PC-3 (cell line): Measurements from ENCODE around the gene MED13. TPM values are rescaled to one million over a fixed set of nuclear protein-coding genes. Genes with fewer than 3 reads are reported as not detected.

Experiments
- ATAC-seq: fragments of 200-7000 bp; cut with Tn5 transposase; 2 replicates; pipeline ENCODE4 v1.9.1; 2020; ENCODE audit warnings: mild to moderate bottlenecking, moderate library complexity
- BruUV-seq: library from RNA; stranded (reverse); fragments of 400-500 nt; replicated peaks from 2 replicates; lab custom pipeline; 2021; lab: Mats Ljungman, UMichigan
- CTCF ChIA-PET: fragments of 300-600 bp; sonication (Branson Sonifier 250); formaldehyde crosslinking; loops from one replicate; lab custom pipeline; 2022; ENCODE audit warnings: antibody characterized with exemption; lab: Charles Lee
- POLR2A ChIA-PET: fragments of 300-600 bp; sonication (Branson Sonifier 250); formaldehyde crosslinking; loops from one replicate; lab custom pipeline; 2022; ENCODE audit warnings: antibody characterized with exemption; ENCODE audit not compliant: unreplicated experiment; lab: Charles Lee
- DNase-seq: peaks from one replicate; pipeline ENCODE4 v3.0.0-alpha.2; 2015
- H2AFZ ChIP-seq: fragments of 300-600 bp; sonication (generic); 2 replicates; pipeline ENCODE4 v1.6.0; 2016; ENCODE audit warnings: antibody characterized with exemption, low read length
- H3F3A ChIP-seq: fragments of 300-600 bp; sonication (generic); one replicate; pipeline ENCODE4 v1.6.0; 2017; ENCODE audit warnings: antibody characterized with exemption, low read length, control low read depth, mild to moderate bottlenecking; ENCODE audit not compliant: unreplicated experiment
- H3K27ac ChIP-seq: fragments of 300-600 bp; sonication (generic); 2 replicates; pipeline ENCODE4 v1.5.1; 2016; ENCODE audit warnings: mild to moderate bottlenecking, low read length
- H3K27me3 ChIP-seq: fragments of 300-600 bp; sonication (generic); 2 replicates; pipeline ENCODE4 v1.6.1; 2016; ENCODE audit warnings: low read length, mixed read lengths
- H3K36me3 ChIP-seq: fragments of 300-600 bp; sonication (generic); 2 replicates; pipeline ENCODE4 v1.6.1; 2016; ENCODE audit warnings: low read depth, mixed run types, low read length, mixed read lengths
- H3K4me1 ChIP-seq: fragments of 300-600 bp; sonication (generic); 2 replicates; pipeline ENCODE4 v1.5.1; 2016; ENCODE audit warnings: low read length; ENCODE audit not compliant: insufficient read depth
- H3K4me2 ChIP-seq: fragments of 300-600 bp; sonication (generic); 2 replicates; pipeline ENCODE4 v1.6.0; 2016; ENCODE audit warnings: low read length
- H3K4me3 ChIP-seq: fragments of 300-600 bp; sonication (generic); 2 replicates; pipeline ENCODE4 v1.5.1; 2016; ENCODE audit warnings: mild to moderate bottlenecking, low read length, mixed read lengths
- H3K79me2 ChIP-seq: fragments of 300-600 bp; sonication (generic); 2 replicates; pipeline ENCODE4 v1.6.1; 2017; ENCODE audit warnings: low read length, mixed read lengths
- H3K9ac ChIP-seq: fragments of 300-600 bp; sonication (generic); 2 replicates; pipeline ENCODE4 v1.6.0; 2016; ENCODE audit warnings: mild to moderate bottlenecking, low read length
- H3K9me2 ChIP-seq: fragments of 300-600 bp; sonication (generic); replicated peaks from 2 replicates; pipeline ENCODE4 v1.6.1; 2016; ENCODE audit warnings: mixed run types, low read length, mixed read lengths
- H3K9me3 ChIP-seq: fragments of 300-600 bp; sonication (generic); 2 replicates; pipeline ENCODE4 v1.6.1; 2016; ENCODE audit warnings: low read length, mixed read lengths
- H4K20me1 ChIP-seq: fragments of 300-600 bp; sonication (generic); 2 replicates; pipeline ENCODE4 v1.6.1; 2016; ENCODE audit warnings: low read length, mixed read lengths
- CTCF ChIP-seq: fragments of 300-600 bp; sonication (generic); conservative IDR thresholded peaks from 2 replicates; pipeline ENCODE4 v1.5.1; 2017; ENCODE audit warnings: antibody characterized with exemption, low read depth, mild to moderate bottlenecking, low read length
- EZH2 ChIP-seq: fragments of 300-600 bp; sonication (generic); IDR thresholded peaks from one replicate; pipeline ENCODE4 v1.6.1; 2017; ENCODE audit warnings: antibody characterized with exemption, mild to moderate bottlenecking, low read length; ENCODE audit not compliant: unreplicated experiment
- EZH2phosphoT487 ChIP-seq: fragments of 300-600 bp; sonication (generic); IDR thresholded peaks from 2 replicates; pipeline ENCODE4 v1.6.1; 2018; ENCODE audit warnings: mild to moderate bottlenecking, antibody characterized with exemption, low read length, borderline replicate concordance
- intact Hi-C: fragments of 100-400 bp; cut with micrococcal nuclease; formaldehyde crosslinking; loops from 2 replicates; pipeline ENCODE4 v1.9.0; 2023
- total RNA-seq: library from RNA; depleted of rRNA; stranded (reverse); fragments of >200 nt; gene quantifications from 2 replicates; pipeline ENCODE4 v1.2.3, GENCODE V29; 2014

Gene MED13
- total RNA-seq, 1 experiment from 2014 or later, result 36.8 TPM

DNA sequence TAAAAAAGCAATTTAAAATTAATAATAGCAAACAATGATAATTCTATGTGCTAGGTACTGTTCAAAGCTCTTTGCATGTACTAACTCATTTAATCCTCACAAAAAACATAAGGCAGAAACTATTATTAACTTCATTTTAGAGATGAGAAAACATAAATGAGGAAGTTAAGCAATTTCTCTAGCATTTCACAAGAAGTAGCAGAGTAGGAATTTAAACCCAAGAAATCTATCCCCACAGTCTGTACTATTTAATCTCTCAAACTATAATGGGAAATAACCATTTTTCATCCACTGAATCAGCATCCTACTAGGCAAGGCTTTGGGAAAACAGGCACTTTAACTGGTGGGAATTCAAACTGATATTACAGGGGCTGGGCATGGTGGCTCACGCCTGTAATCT lies 95.0 kb downstream of the MED13 start:
- Histone ChIP-seq H4K20me1 (no peaks in the 10 kb centered on the region), H2AFZ (no peak overlapping the region), H3K9ac (no peak overlapping the region), H3K36me3 (peaks cover 36% of the 10 kb centered on the region), H3K27ac (no peak overlapping the region), H3F3A (peaks cover 7% of the 10 kb centered on the region), H3K9me3 (no peaks in the 10 kb centered on the region), H3K79me2 (peaks cover 16% of the 10 kb centered on the region; the same call in 1 of the 2 replicates), H3K4me2 (no peak overlapping the region), H3K9me2 (no peaks in the 10 kb centered on the region), H3K27me3 (no peaks in the 10 kb centered on the region), H3K4me1 (no peaks in the 10 kb centered on the region), H3K4me3 (no peak overlapping the region)
- BruUV-seq, result no TSS peak
- POLR2A ChIA-PET, result no interaction called here
- DNase-seq (no peak), ATAC-seq (no peak)
- CTCF ChIA-PET, result no interaction called here
- intact Hi-C loops, result no loop called here
- TF ChIP-seq EZH2 (no peak), CTCF (no peak), EZH2phosphoT487 (no peak)

- BruUV-seq, result no TSS peak
- Histone ChIP-seq H3K9ac (no peak overlapping the region), H3K36me3 (peaks cover 44% of the 10 kb centered on the region), H3K9me2 (no peaks in the 10 kb centered on the region), H4K20me1 (no peaks in the 10 kb centered on the region), H3K4me1 (no peaks in the 10 kb centered on the region), H3K79me2 (peaks cover 4% of the 10 kb centered on the region; the same call in 1 of the 2 replicates), H3K9me3 (no peaks in the 10 kb centered on the region), H3K4me2 (no peak overlapping the region), H3F3A (peaks cover 7% of the 10 kb centered on the region), H3K4me3 (no peak overlapping the region), H3K27me3 (no peaks in the 10 kb centered on the region), H2AFZ (no peak overlapping the region), H3K27ac (no peak overlapping the region)
- DNase-seq (no peak), ATAC-seq (no peak)
- TF ChIP-seq CTCF (no peak), EZH2 (no peak), EZH2phosphoT487 (no peak)
- ChIA-PET POLR2A (interaction anchor here (0.6 kb wide), 1 partner anchor 106 kb away, joined by 3 read pairs; no protein-coding TSS in a partner anchor), CTCF (no interaction called here)
- intact Hi-C loops, result no loop called here
These were observed 96.3 kb downstream of the MED13 start for GRCh38 chr17:61968757-61969156.

DNA sequence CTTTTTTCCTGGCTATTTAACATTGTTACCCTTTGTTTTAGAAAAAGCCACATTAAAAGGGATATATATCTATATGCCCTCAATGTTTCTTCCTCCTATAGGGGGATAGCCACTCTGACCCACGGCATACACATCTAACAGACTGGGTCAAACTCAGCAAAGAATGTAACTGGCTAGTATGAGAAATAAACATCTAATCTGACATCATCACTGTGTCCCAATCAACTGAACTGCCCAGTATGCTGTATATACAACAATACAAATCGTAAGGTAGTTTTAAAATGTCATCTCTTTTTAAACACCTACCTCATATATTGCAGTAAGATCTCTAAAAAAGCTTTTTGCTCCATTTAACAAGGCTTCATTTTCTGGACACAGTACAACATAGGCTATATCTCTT lies 97.3 kb downstream of the MED13 start:
- POLR2A ChIA-PET, result no interaction called here
- peaks cover 46% of the 10 kb centered on the region for H3K36me3 ChIP-seq

More for the DNA sequence above, 97.3 kb downstream of the MED13 start:
- H3K27me3 ChIP-seq, result no peaks in the 10 kb centered on the region
- DNase-seq (no peak), ATAC-seq (no peak)
- H3F3A ChIP-seq, result peaks cover 7% of the 10 kb centered on the region
- CTCF ChIA-PET, result no interaction called here
- H3K27ac ChIP-seq, result no peak overlapping the region
- H3K9ac ChIP-seq, result no peak overlapping the region
- no peaks in the 10 kb centered on the region for H4K20me1 ChIP-seq
- no peak overlapping the region for H3K4me3 ChIP-seq
- H2AFZ ChIP-seq, result no peak overlapping the region
- no TSS peak for BruUV-seq
- intact Hi-C loops, result no loop called here
- TF ChIP-seq CTCF (no peak), EZH2phosphoT487 (no peak), EZH2 (no peak)
- no peaks in the 10 kb centered on the region for H3K9me2 ChIP-seq
- no peaks in the 10 kb centered on the region for H3K9me3 ChIP-seq
- H3K4me2 ChIP-seq, result no peak overlapping the region
- H3K4me1 ChIP-seq, result no peaks in the 10 kb centered on the region
- 0 out of 2 replicates have a peak, but pooled peaks cover 2% of the 10 kb centered on the region for H3K79me2 ChIP-seq
